H9 (cell line): ENCODE results near the gene SPRYD7. TPM values are rescaled to one million over a fixed set of nuclear protein-coding genes. Genes with fewer than 3 reads are reported as not detected.

Experiments
- DNase-seq: peaks from one replicate; pipeline ENCODE4 v3.0.0-alpha.2; 2017
- H2AFZ ChIP-seq: one replicate; pipeline ENCODE4 v1.6.1; 2013; ENCODE audit warnings: mild to moderate bottlenecking, low read length, control low read depth, moderate library complexity
- H2AK5ac ChIP-seq: 2 replicates; pipeline ENCODE4 v1.6.1; 2013; ENCODE audit warnings: low read length, control low read depth, mixed read lengths; ENCODE audit not compliant: insufficient read length
- H2BK120ac ChIP-seq: one replicate; pipeline ENCODE4 v1.6.1; 2013; ENCODE audit warnings: low read depth, mild to moderate bottlenecking, low read length, control low read depth, inconsistent platforms; ENCODE audit not compliant: poor library complexity, severe bottlenecking
- H2BK12ac ChIP-seq: 2 replicates; pipeline ENCODE4 v1.6.1; 2013; ENCODE audit warnings: low read length, control low read depth, mixed read lengths, low read depth; ENCODE audit not compliant: insufficient read length
- H2BK15ac ChIP-seq: 2 replicates; pipeline ENCODE4 v1.6.1; 2013; ENCODE audit warnings: low read depth, low read length, control low read depth
- H2BK20ac ChIP-seq: one replicate; pipeline ENCODE4 v1.6.1; 2013; ENCODE audit warnings: low read depth, mild to moderate bottlenecking, low read length, control low read depth, inconsistent platforms; ENCODE audit not compliant: poor library complexity, severe bottlenecking
- H2BK5ac ChIP-seq: 2 replicates; pipeline ENCODE4 v1.6.1; 2013; ENCODE audit warnings: low read length, control low read depth, mixed read lengths; ENCODE audit not compliant: insufficient read length
- H3K14ac ChIP-seq: 2 replicates; pipeline ENCODE4 v1.6.1; 2013; ENCODE audit warnings: low read length, control low read depth; ENCODE audit not compliant: insufficient read depth
- H3K18ac ChIP-seq: 2 replicates; pipeline ENCODE4 v1.6.1; 2013; ENCODE audit warnings: low read depth, mild to moderate bottlenecking, mixed read lengths, low read length, control low read depth; ENCODE audit not compliant: insufficient read length
- H3K23ac ChIP-seq: 2 replicates; pipeline ENCODE4 v1.6.1; 2013; ENCODE audit warnings: low read length, control low read depth, mixed read lengths, low read depth; ENCODE audit not compliant: insufficient read length
- H3K23me2 ChIP-seq: 2 replicates; pipeline ENCODE4 v1.6.1; 2013; ENCODE audit warnings: low read depth, mild to moderate bottlenecking, mixed read lengths, low read length, control low read depth; ENCODE audit not compliant: insufficient read length, poor library complexity, severe bottlenecking
- H3K27ac ChIP-seq: 2 replicates; pipeline ENCODE4 v1.5.1; 2013; ENCODE audit warnings: low read length, control low read depth, mixed read lengths, low read depth; ENCODE audit not compliant: insufficient read length
- H3K27me3 ChIP-seq: 2 replicates; pipeline ENCODE4 v1.6.1; 2013; ENCODE audit warnings: low read length, control low read depth, inconsistent platforms; ENCODE audit not compliant: insufficient read depth
- H3K4ac ChIP-seq: 2 replicates; pipeline ENCODE4 v1.6.1; 2013; ENCODE audit warnings: low read depth, mild to moderate bottlenecking, control low read depth, inconsistent platforms, low read length, moderate library complexity
- H3K4me1 ChIP-seq: 2 replicates; pipeline ENCODE4 v1.6.1; 2013; ENCODE audit warnings: low read length, control low read depth, inconsistent platforms; ENCODE audit not compliant: insufficient read depth
- H3K4me2 ChIP-seq: 2 replicates; pipeline ENCODE4 v1.6.1; 2013; ENCODE audit warnings: low read length, control low read depth, mixed read lengths; ENCODE audit not compliant: insufficient read length, insufficient read depth
- H3K56ac ChIP-seq: 2 replicates; pipeline ENCODE4 v1.6.1; 2013; ENCODE audit warnings: low read depth, mild to moderate bottlenecking, mixed read lengths, low read length, control low read depth; ENCODE audit not compliant: insufficient read length
- H3K79me1 ChIP-seq: 2 replicates; pipeline ENCODE4 v1.6.1; 2013; ENCODE audit warnings: low read depth, mild to moderate bottlenecking, moderate library complexity, low read length, control low read depth, inconsistent platforms; ENCODE audit not compliant: insufficient read depth, poor library complexity, severe bottlenecking
- H3K79me2 ChIP-seq: 2 replicates; pipeline ENCODE4 v1.6.1; 2013; ENCODE audit warnings: low read length, control low read depth, inconsistent platforms; ENCODE audit not compliant: insufficient read depth
- H3K9ac ChIP-seq: 2 replicates; pipeline ENCODE4 v1.6.1; 2013; ENCODE audit warnings: low read length, control low read depth, mixed read lengths; ENCODE audit not compliant: insufficient read length; ENCODE audit errors: extremely low read depth
- H3K9me3 ChIP-seq: one replicate; pipeline ENCODE4 v1.6.1; 2013; ENCODE audit warnings: low read depth, low read length, inconsistent platforms; ENCODE audit not compliant: control insufficient read depth
- H3T11ph ChIP-seq: one replicate; pipeline ENCODE4 v1.6.1; 2013; ENCODE audit warnings: mild to moderate bottlenecking, low read length, control low read depth, inconsistent platforms
- H4K20me1 ChIP-seq: one replicate; pipeline ENCODE4 v1.6.1; 2013; ENCODE audit not compliant: control insufficient read depth, insufficient read length, insufficient read depth
- H4K5ac ChIP-seq: 2 replicates; pipeline ENCODE4 v1.6.1; 2013; ENCODE audit warnings: low read depth, mild to moderate bottlenecking, mixed read lengths, low read length, control low read depth; ENCODE audit not compliant: insufficient read length
- H4K8ac ChIP-seq: replicated peaks from 2 replicates; pipeline ENCODE4 v1.6.1; 2013; ENCODE audit warnings: low read length, control low read depth, mixed read lengths, low read depth; ENCODE audit not compliant: insufficient read length
- H4K91ac ChIP-seq: 2 replicates; pipeline ENCODE4 v1.6.1; 2013; ENCODE audit warnings: low read depth, mild to moderate bottlenecking, moderate library complexity, mixed read lengths, low read length, control low read depth; ENCODE audit not compliant: insufficient read length
- H3K27ac Mint-ChIP-seq, 3 experiments: 2 replicates in 2 of 3; 3 replicates in 1 of 3; pipeline ENCODE4 v1.8.0; 2020 to 2021; ENCODE audit warnings: mixed read lengths in 3 of 3, mild to moderate bottlenecking in 1 of 3, moderate library complexity in 1 of 3
- H3K27me3 Mint-ChIP-seq: 2 replicates; pipeline ENCODE4 v1.8.0; 2021; ENCODE audit warnings: low read depth, mild to moderate bottlenecking, moderate library complexity, mixed read lengths
- H3K36me3 Mint-ChIP-seq, 3 experiments: 2 replicates in 2 of 3; 3 replicates in 1 of 3; pipeline ENCODE4 v1.8.0; 2020 to 2021; ENCODE audit warnings: low read depth in 3 of 3, mixed read lengths in 3 of 3; ENCODE audit not compliant: insufficient read depth in 1 of 3
- H3K4me1 Mint-ChIP-seq, 2 experiments: 2 replicates each; pipeline ENCODE4 v1.8.0; 2020; ENCODE audit warnings: mixed read lengths in 2 of 2
- H3K4me3 Mint-ChIP-seq, 2 experiments: 2 replicates in 1 of 2; 3 replicates in 1 of 2; pipeline ENCODE4 v1.8.0; 2020 to 2021; ENCODE audit warnings: mild to moderate bottlenecking in 2 of 2, mixed read lengths in 2 of 2, moderate library complexity in 1 of 2
- H3K9me3 Mint-ChIP-seq, 2 experiments: 2 replicates in 1 of 2; 3 replicates in 1 of 2; pipeline ENCODE4 v1.8.0; 2020; ENCODE audit warnings: mild to moderate bottlenecking in 2 of 2, mixed read lengths in 2 of 2, moderate library complexity in 1 of 2
- WGBS: extraction: QIAGEN DNeasy Blood & Tissue Kit; methylation state at CpG from one replicate; pipeline ENCODE4 v1.1.7; 2013; ENCODE audit warnings: missing lambda C conversion rate, low lambda C conversion rate, mixed read lengths; ENCODE audit not compliant: insufficient read length; ENCODE audit errors: extremely low coverage; 5-methylcytosine and 5-hydroxymethylcytosine counted together
- total RNA-seq: library from RNA; stranded (reverse); gene quantifications from 2 replicates; pipeline ENCODE4 v1.2.1, GENCODE V29; 2021
- TF ChIP-seq, protein P1 (sequence below): fragments of 200-600 bp; sonication (generic); conservative IDR thresholded peaks from 3 replicates; pipeline ENCODE4 v1.8.0; 2021; ENCODE audit warnings: antibody characterized with exemption, mild to moderate bottlenecking

SPRYD7 gene
- total RNA-seq, 1 experiment from 2014 or later: 1.8 TPM

DNA sequence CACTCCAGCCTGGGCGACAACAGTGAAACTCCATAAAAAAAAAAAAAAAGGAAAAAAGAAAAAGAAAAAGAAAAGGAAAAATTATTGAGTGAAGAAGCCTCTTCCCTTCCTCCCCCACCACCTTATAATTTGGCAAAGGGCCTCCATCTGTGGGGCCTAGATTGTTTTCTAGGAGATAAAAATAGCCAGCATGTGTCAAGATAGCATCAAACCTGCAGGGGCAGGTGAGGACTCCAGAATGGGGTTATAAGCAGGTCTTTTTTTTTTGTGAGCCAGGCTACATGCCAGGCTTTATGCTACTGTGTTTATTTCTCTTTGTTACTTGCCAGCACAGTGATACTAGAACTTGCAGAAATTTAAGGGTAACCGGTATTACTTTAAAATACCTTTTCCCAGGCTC, 49.0 kb upstream of the SPRYD7 start:
- Histone ChIP-seq H3K4me1 (no peaks in the 10 kb centered on the region), H3K4ac (no peak overlapping the region), H3K23me2 (no peaks in the 10 kb centered on the region), H3K23ac (no peak overlapping the region), H2BK120ac (no peak overlapping the region), H3K27me3 (no peaks in the 10 kb centered on the region), H3K9ac (no peak overlapping the region), H3T11ph (no peak overlapping the region), H3K79me1 (no peaks in the 10 kb centered on the region), H2BK15ac (no peak overlapping the region), H3K18ac (no peak overlapping the region), H3K56ac (no peak overlapping the region), H4K5ac (no peak overlapping the region), H2BK5ac (no peak overlapping the region), H2AFZ (no peak overlapping the region), H3K14ac (no peak overlapping the region), H2AK5ac (no peak overlapping the region), H4K20me1 (no peaks in the 10 kb centered on the region), H3K27ac (no peak overlapping the region), H4K91ac (no peak overlapping the region), H2BK20ac (no peak overlapping the region), H2BK12ac (no peak overlapping the region), H3K79me2 (no peaks in the 10 kb centered on the region), H4K8ac (no peak overlapping the region), H3K4me2 (no peak overlapping the region), H3K9me3 (no peaks in the 10 kb centered on the region)
- Mint-ChIP-seq H3K27ac (no peak overlapping the region), H3K36me3 (no peaks in the 10 kb centered on the region), H3K4me3 (no peak overlapping the region), H3K4me1 (peaks cover 7 to 8% of the 10 kb centered on the region in 2 experiments; a peak in 2 of 4 replicates), H3K9me3 (no peaks in the 10 kb centered on the region), H3K27me3 (peaks cover 2% of the 10 kb centered on the region; the same call in 1 of the 2 replicates)
- TF ChIP-seq, protein P1, sequence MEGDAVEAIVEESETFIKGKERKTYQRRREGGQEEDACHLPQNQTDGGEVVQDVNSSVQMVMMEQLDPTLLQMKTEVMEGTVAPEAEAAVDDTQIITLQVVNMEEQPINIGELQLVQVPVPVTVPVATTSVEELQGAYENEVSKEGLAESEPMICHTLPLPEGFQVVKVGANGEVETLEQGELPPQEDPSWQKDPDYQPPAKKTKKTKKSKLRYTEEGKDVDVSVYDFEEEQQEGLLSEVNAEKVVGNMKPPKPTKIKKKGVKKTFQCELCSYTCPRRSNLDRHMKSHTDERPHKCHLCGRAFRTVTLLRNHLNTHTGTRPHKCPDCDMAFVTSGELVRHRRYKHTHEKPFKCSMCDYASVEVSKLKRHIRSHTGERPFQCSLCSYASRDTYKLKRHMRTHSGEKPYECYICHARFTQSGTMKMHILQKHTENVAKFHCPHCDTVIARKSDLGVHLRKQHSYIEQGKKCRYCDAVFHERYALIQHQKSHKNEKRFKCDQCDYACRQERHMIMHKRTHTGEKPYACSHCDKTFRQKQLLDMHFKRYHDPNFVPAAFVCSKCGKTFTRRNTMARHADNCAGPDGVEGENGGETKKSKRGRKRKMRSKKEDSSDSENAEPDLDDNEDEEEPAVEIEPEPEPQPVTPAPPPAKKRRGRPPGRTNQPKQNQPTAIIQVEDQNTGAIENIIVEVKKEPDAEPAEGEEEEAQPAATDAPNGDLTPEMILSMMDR: no peak
- no CpG with 5 or more reads among the region's 2 CpGs for WGBS
- no peak for DNase-seq
